B cell (primary cell): ENCODE data around the gene TMC8. TPM values are rescaled to one million over a fixed set of nuclear protein-coding genes. Genes with fewer than 3 reads are reported as not detected.

Source experiments
- ATAC-seq: fragments of 200-7000 bp; cut with Tn5 transposase; one replicate; pipeline ENCODE4 v1.10.0; 2021; ENCODE audit warnings: low read depth, mild to moderate bottlenecking, moderate number of reproducible peaks, moderate library complexity
- CTCF ChIA-PET: fragments of 350-600 bp; sonication (Branson Sonifier 250); formaldehyde crosslinking; loops from one replicate; lab custom pipeline; 2021; ENCODE audit warnings: antibody characterized with exemption, inconsistent platforms; lab: Charles Lee
- POLR2A ChIA-PET: fragments of 350-600 bp; sonication (Branson Sonifier 250); formaldehyde crosslinking; loops from one replicate; lab custom pipeline; 2021; ENCODE audit warnings: antibody characterized with exemption; lab: Charles Lee
- DNase-seq: peaks from one replicate; pipeline ENCODE4 v3.0.0; 2013
- H2AFZ ChIP-seq: 2 replicates; pipeline ENCODE4 v1.6.1; 2012; ENCODE audit warnings: mild to moderate bottlenecking, low read depth, low read length; ENCODE audit not compliant: insufficient read depth, poor library complexity, severe bottlenecking
- H3K27ac ChIP-seq, 2 donors: 1 replicate in 1 of 2; 2 replicates in 1 of 2; pipeline ENCODE4 v1.5.1; 2012 to 2013; ENCODE audit warnings: low read length in 2 of 2, mild to moderate bottlenecking in 2 of 2, moderate library complexity in 1 of 2
- H3K27me3 ChIP-seq, 4 experiments: fragments of 200-600 bp in 1 of 4; sonication (generic) in 1 of 4; replicated peaks in 1 of 4; 1 replicate in 2 of 4; 2 replicates in 2 of 4; pipeline versions ENCODE4 v1.6.1 to v1.7.0; 2013 to 2016; ENCODE audit warnings: low read length in 3 of 4, mild to moderate bottlenecking in 2 of 4, mixed read lengths in 1 of 4, moderate library complexity in 1 of 4; ENCODE audit not compliant: insufficient read depth in 4 of 4, control insufficient read depth in 3 of 4; ENCODE audit errors: control extremely low read depth in 1 of 4
- H3K36me3 ChIP-seq, 2 experiments: replicated peaks in 1 of 2; 1 replicate in 1 of 2; 2 replicates in 1 of 2; pipeline versions ENCODE4 v1.6.1 to v1.7.1; 2013; ENCODE audit warnings: low read length in 1 of 2; ENCODE audit not compliant: insufficient read depth in 2 of 2, control insufficient read depth in 1 of 2; ENCODE audit errors: control extremely low read depth in 1 of 2, extremely low read depth in 1 of 2
- H3K4me1 ChIP-seq, 2 donors: fragments of 200-600 bp in 1 of 2; sonication (generic) in 1 of 2; 1 replicate in 1 of 2; 2 replicates in 1 of 2; pipeline versions ENCODE4 v1.5.1 to v1.6.1; 2013 to 2017; ENCODE audit warnings: low read length in 2 of 2; ENCODE audit not compliant: control insufficient read depth in 2 of 2, insufficient read depth in 2 of 2
- H3K4me2 ChIP-seq: replicated peaks from 2 replicates; pipeline ENCODE3; 2012; ENCODE audit warnings: mild to moderate bottlenecking, low read depth, low read length; ENCODE audit not compliant: poor library complexity, severe bottlenecking
- H3K4me3 ChIP-seq, 5 experiments: fragments of 200-600 bp in 1 of 5; sonication (generic) in 1 of 5; 1 replicate in 3 of 5; 2 replicates in 2 of 5; pipeline versions ENCODE4 v1.5.1 to v1.7.0; 2011 to 2016; ENCODE audit warnings: low read length in 4 of 5, mild to moderate bottlenecking in 4 of 5, low read depth in 2 of 5, control low read depth in 1 of 5, moderate library complexity in 1 of 5; ENCODE audit not compliant: insufficient read depth in 1 of 5; ENCODE audit errors: control extremely low read depth in 1 of 5, extremely low read depth in 1 of 5
- H3K79me2 ChIP-seq: fragments of 200-600 bp; sonication (generic); one replicate; pipeline ENCODE4 v1.6.0; 2016; ENCODE audit warnings: low read length; ENCODE audit not compliant: control insufficient read depth, insufficient read depth
- H3K9ac ChIP-seq: fragments of 200-600 bp; sonication (generic); 2 replicates; pipeline ENCODE4 v1.6.1; 2017; ENCODE audit warnings: mild to moderate bottlenecking, low read length, moderate library complexity
- H3K9me3 ChIP-seq, 3 donors: one replicate each; pipeline versions ENCODE4 v1.6.1 to v1.7.1; 2013; ENCODE audit warnings: low read length in 2 of 3; ENCODE audit not compliant: control insufficient read depth in 2 of 3, insufficient read depth in 1 of 3; ENCODE audit errors: control extremely low read depth in 1 of 3
- H4K20me1 ChIP-seq: 2 replicates; pipeline ENCODE4 v1.6.0; 2012; ENCODE audit warnings: mild to moderate bottlenecking, low read length; ENCODE audit not compliant: insufficient read depth, control insufficient read depth, poor library complexity, severe bottlenecking
- H3K27ac Mint-ChIP-seq: one replicate; pipeline ENCODE4 v1.8.0; 2021; ENCODE audit warnings: mixed read lengths
- H3K27me3 Mint-ChIP-seq: one replicate; pipeline ENCODE4 v1.8.0; 2021; ENCODE audit warnings: mixed read lengths
- H3K4me1 Mint-ChIP-seq: one replicate; pipeline ENCODE4 v1.8.0; 2021; ENCODE audit warnings: mixed read lengths
- H3K4me3 Mint-ChIP-seq: one replicate; pipeline ENCODE4 v1.8.0; 2021; ENCODE audit warnings: mixed read lengths
- H3K9me3 Mint-ChIP-seq: one replicate; pipeline ENCODE4 v1.8.0; 2022; ENCODE audit warnings: mixed read lengths; ENCODE audit not compliant: insufficient read depth
- EZH2 ChIP-seq: IDR thresholded peaks from 2 replicates; pipeline ENCODE4 v1.6.1; 2012; ENCODE audit warnings: borderline replicate concordance, low read depth, mild to moderate bottlenecking, moderate library complexity, low read length; ENCODE audit not compliant: insufficient read depth, poor library complexity, severe bottlenecking
- WGBS: methylation state at CpG from one replicate; pipeline ENCODE4 v1.1.5; 2013; ENCODE audit warnings: missing lambda C conversion rate; ENCODE audit not compliant: insufficient coverage; 5-methylcytosine and 5-hydroxymethylcytosine counted together
- intact Hi-C: fragments of 100-400 bp; cut with micrococcal nuclease; formaldehyde crosslinking; loops from one replicate; pipeline ENCODE4 v1.10.0; 2022
- polyA plus RNA-seq: library from polyadenylated mRNA; depleted of rRNA; stranded (reverse); fragments of >200 nt; gene quantifications from 2 replicates; pipeline ENCODE4 v1.2.3, GENCODE V29; 2012
- total RNA-seq, 2 donors: library from RNA; stranded (reverse); fragments of 120-200 nt in 1 of 2; gene quantifications; 1 replicate in 1 of 2; 2 replicates in 1 of 2; pipeline versions ENCODE4 v1.2.3 to v1.2.4, GENCODE V29; 2013 to 2022
- TF ChIP-seq, protein P1 (sequence below): fragments of 200-600 bp; IDR thresholded peaks from one replicate; pipeline ENCODE4 v1.8.0; 2022; ENCODE audit warnings: antibody characterized with exemption, mild to moderate bottlenecking

TMC8 gene
- total and polyA plus RNA-seq, 2 donors (not counting 1 experiment from before 2014, with no cell fraction given), result 235 to 352 TPM

DNA sequence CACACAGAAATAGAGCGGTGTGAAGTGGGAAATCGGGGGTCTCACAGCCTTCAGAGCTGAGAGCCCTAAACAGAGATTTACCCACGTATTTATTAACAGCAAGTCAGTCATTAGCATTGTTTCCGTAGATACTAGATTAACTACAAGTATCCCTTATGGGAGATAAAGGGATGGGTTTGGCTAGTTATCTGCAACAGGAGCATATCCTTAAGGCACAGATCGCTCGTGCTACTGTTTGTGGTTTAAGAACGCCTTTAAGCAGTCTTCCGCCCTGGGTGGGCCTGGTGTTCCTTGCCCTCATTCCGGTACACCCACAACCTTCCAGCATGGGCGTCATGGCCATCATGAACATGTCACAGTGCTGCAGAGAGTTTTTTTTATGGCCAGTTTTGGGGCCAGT lies 29.0 kb upstream of the TMC8 start:
- Mint-ChIP-seq H3K4me3 (no peak overlapping the region), H3K4me1 (no peaks in the 10 kb centered on the region), H3K27me3 (no peaks in the 10 kb centered on the region), H3K9me3 (no peaks in the 10 kb centered on the region), H3K27ac (no peak overlapping the region)
- H3K9me3 ChIP-seq, result no peaks in the 10 kb centered on the region
- DNase-seq, result no peak
- no peaks in the 10 kb centered on the region for H4K20me1 ChIP-seq
- CTCF ChIA-PET, result interaction anchor here (1.7 kb wide), 1 partner anchor 9 kb away, joined by 5 read pairs; no protein-coding TSS in a partner anchor
- TF ChIP-seq EZH2, result no peak
- TF ChIP-seq, protein P1, sequence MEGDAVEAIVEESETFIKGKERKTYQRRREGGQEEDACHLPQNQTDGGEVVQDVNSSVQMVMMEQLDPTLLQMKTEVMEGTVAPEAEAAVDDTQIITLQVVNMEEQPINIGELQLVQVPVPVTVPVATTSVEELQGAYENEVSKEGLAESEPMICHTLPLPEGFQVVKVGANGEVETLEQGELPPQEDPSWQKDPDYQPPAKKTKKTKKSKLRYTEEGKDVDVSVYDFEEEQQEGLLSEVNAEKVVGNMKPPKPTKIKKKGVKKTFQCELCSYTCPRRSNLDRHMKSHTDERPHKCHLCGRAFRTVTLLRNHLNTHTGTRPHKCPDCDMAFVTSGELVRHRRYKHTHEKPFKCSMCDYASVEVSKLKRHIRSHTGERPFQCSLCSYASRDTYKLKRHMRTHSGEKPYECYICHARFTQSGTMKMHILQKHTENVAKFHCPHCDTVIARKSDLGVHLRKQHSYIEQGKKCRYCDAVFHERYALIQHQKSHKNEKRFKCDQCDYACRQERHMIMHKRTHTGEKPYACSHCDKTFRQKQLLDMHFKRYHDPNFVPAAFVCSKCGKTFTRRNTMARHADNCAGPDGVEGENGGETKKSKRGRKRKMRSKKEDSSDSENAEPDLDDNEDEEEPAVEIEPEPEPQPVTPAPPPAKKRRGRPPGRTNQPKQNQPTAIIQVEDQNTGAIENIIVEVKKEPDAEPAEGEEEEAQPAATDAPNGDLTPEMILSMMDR, result no peak
- 100% methylated on average over 5 of the region's 10 CpGs for WGBS
- intact Hi-C loops, result no loop called here
- H3K27me3 ChIP-seq, result no peaks in the 10 kb centered on the region
- H3K4me1 ChIP-seq, result no peaks in the 10 kb centered on the region
- H3K27ac ChIP-seq, result no peak overlapping the region
- no peaks in the 10 kb centered on the region for H3K79me2 ChIP-seq
- no peak overlapping the region for H3K9ac ChIP-seq
- H3K4me2 ChIP-seq, result no peak overlapping the region
- POLR2A ChIA-PET, result no interaction called here
- peaks cover 4 to 72% of the 10 kb centered on the region in 2 experiments for H3K36me3 ChIP-seq
- ATAC-seq, result no peak
- H2AFZ ChIP-seq, result no peak overlapping the region
- H3K4me3 ChIP-seq, result no peak overlapping the region

DNA sequence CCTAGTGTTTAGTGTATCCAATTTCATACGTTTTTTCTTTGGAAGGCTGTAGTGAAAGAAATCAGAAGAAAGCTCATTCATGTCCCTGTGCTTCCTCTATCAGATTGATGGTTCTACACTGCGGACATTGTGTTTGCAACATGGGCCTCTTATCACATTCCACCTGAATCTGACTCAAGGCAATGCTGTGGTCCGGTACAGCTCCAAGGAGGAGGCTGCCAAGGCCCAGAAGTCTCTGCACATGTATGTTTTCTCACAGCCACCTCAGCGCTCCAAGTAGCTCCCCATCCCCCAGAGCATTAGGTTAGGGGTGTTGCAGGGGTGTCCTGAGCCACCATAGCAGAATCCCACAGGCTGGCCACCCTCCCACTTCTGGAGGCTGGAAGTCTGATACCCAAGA lies 27.3 kb upstream of the TMC8 start:
- Mint-ChIP-seq H3K27ac (no peak overlapping the region), H3K4me3 (no peak overlapping the region), H3K4me1 (no peaks in the 10 kb centered on the region), H3K27me3 (no peaks in the 10 kb centered on the region), H3K9me3 (no peaks in the 10 kb centered on the region)
- H3K4me2 ChIP-seq, result no peak overlapping the region
- no peak overlapping the region for H3K27ac ChIP-seq
- intact Hi-C loops, result no loop called here
- no peaks in the 10 kb centered on the region for H3K27me3 ChIP-seq
- DNase-seq (no peak), ATAC-seq (no peak)
- no peak for TF ChIP-seq EZH2
- POLR2A ChIA-PET, result interaction anchor here (0.6 kb wide), 1 partner anchor 17 kb away, joined by 4 read pairs; no protein-coding TSS in a partner anchor
- WGBS, result 100% methylated on average over 3 of the region's 4 CpGs
- no peak overlapping the region for H2AFZ ChIP-seq
- CTCF ChIA-PET, result interaction anchor here (0.6 to 0.9 kb wide), 2 partner anchors 9 to 18 kb away, joined by 3 read pairs; no protein-coding TSS in a partner anchor
- H3K4me1 ChIP-seq, result no peaks in the 10 kb centered on the region
- peaks cover 4 to 58% of the 10 kb centered on the region in 2 experiments for H3K36me3 ChIP-seq
- H4K20me1 ChIP-seq, result peaks cover 15% of the 10 kb centered on the region
- no peak overlapping the region for H3K9ac ChIP-seq
- no peaks in the 10 kb centered on the region for H3K79me2 ChIP-seq
- no peak overlapping the region for H3K4me3 ChIP-seq
- no peaks in the 10 kb centered on the region for H3K9me3 ChIP-seq
